Measurements from ENCODE around the gene CCL26. TPM values are rescaled to one million over a fixed set of nuclear protein-coding genes. Genes with fewer than 3 reads are reported as not detected.
"Not testable (repeated sequence)": the region's sequence is repeated elsewhere in the genome, so short reads cannot be mapped to it uniquely, and the experiment has no call there.

Gene CCL26
- total RNA-seq, 1 donor from 2014 or later, result not detected

DNA sequence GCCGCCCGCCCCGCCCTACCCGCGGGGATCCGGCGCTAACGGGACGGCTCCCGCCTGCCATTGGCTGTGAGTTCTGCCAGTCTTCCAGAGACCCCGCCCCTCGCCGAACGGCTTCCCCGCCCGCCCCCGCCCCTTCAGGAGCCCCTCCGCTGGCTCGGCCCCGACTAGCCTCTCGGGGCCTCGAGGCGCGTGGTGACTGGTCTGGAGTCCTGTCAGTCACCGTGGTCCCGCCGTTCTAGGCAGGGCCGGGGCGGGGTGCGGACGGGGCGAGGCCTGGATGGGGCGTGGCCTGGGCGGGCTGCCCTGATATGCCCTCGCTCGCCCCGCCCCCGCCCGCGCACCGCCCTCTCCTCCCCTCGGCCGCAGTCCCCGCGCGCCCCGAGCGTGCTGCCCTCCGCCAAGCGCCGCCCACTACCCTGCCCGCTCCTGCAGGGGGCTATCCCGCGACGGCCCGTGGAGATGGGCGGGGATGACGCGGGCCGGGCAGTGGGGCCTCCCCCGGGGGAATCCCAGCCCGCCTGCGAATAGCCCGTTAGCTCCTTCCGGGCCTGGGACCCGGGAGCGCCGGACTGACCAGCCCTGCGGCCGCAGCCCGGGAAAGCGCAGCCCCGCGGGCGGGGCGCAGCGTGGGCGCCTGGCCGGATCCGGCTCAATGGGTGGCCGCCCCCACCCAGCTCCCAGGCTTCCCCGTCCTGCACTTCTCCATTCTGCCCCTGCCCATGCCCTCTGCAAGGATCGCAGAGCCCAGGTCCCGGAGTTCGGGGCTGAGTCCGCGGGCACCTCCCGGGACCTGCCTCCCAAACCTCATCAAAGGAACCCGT, 32.8 kb downstream of the CCL26 start:
- intact Hi-C loops (cut with micrococcal nuclease), result loop anchor here (1.0 to 2.0 kb wide), 3 partner anchors 140 to 211 kb away; partner anchors contain the start of genes POR and RHBDD2

DNA sequence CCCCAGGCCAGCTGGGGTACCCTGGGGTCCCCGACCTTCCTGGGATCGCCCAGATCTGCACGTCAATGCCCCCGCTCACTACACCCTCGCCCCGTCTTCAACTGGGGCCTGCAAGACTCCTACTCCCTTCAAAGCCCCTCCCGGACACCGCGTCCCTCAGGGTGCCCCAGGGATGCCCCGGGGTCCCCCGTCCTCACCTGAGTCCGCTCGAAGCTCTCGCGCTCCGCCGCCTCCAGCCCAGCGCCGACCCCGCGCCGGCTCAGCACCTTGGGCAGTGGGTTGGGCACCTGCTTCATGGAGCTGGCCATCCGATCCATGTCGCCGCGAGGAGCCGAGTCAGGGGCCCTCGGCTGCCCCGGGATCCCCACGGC, 33.4 kb downstream of the CCL26 start, which contains the start of gene HIP1:
Gene HIP1 (minus strand): TSS at position 338 of the 371 bp plus-strand sequence. CDS start 21 bp downstream, at position 317.
- intact Hi-C loops (cut with micrococcal nuclease), result loop anchor here (2.0 kb wide), 1 partner anchor 140 kb away; the partner anchor contains the start of gene RHBDD2

DNA sequence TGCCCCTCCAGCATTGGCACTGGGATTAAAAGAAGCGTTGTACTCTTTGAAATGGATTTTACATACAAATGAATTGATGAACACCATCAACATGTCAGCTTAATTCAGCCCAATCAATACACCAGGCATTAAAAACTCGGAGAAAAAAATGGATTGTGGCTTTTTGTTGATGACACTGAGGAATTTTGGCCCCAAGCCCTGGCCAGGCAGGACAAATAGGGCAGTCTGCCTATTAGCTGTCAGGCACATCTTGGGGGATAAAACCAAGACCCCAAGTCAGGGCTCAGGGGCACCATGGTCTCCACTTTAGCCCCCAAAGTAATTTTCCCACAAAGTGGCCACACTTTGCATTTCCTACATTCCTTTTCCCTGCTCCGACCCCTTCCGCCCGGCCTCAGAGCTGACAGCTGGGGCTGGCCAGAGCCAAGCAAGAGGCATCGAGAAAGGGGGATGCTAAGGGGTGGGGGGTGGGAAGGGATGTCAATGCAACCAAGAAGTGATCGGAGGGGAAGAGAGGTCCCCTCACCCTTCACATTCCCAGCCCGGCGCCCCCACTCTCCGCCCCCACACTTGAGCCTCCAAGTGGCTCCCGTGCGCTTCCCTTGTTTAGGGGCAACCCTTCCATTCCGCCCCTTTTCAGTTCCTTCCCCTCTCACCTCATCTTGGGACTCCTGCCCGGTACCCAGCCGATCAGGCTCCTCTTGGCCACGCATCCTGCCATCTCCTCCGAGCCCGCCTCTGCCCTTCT, 34.0 kb downstream of the CCL26 start:
- intact Hi-C loops (cut with micrococcal nuclease), result loop anchor here (2.0 kb wide), 1 partner anchor 141 kb away; the partner anchor contains the start of gene RHBDD2

DNA sequence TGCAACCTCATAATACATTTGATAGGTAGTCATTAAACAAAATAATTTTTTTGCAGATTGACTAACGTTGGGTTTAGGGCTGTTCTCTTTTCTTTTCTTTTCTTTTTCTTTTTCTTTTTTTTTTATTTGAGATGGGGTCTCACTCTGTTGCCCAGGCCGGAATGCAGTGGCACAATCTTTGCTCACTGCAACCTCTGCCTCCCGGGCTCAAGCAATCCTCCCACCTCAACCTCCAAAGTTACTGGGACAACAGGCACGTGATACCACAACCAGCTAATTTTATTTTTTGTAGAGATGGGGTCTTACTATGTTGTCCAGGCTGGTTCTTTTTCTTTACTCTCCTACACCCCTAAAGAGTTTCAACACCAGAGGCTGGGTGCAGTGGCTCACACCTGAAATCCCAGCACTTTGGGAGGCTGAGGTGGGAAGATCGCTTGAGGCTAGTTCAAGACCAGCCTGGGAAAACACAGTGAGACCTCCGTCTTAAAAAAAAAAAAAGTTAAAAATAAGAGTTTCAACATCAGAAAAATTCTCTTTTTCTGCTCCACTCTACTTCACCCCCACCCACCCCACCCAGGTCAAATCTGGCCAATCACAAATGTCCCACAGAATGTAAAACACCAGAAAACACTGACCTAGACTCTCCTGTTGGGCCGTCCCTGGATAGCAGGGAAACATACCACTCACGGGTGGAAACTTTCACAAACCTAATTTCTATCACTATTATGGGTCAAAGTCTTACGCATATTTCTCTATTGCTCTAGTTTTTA, 36.2 kb downstream of the CCL26 start:
- intact Hi-C loops (cut with micrococcal nuclease), result no loop called here

DNA sequence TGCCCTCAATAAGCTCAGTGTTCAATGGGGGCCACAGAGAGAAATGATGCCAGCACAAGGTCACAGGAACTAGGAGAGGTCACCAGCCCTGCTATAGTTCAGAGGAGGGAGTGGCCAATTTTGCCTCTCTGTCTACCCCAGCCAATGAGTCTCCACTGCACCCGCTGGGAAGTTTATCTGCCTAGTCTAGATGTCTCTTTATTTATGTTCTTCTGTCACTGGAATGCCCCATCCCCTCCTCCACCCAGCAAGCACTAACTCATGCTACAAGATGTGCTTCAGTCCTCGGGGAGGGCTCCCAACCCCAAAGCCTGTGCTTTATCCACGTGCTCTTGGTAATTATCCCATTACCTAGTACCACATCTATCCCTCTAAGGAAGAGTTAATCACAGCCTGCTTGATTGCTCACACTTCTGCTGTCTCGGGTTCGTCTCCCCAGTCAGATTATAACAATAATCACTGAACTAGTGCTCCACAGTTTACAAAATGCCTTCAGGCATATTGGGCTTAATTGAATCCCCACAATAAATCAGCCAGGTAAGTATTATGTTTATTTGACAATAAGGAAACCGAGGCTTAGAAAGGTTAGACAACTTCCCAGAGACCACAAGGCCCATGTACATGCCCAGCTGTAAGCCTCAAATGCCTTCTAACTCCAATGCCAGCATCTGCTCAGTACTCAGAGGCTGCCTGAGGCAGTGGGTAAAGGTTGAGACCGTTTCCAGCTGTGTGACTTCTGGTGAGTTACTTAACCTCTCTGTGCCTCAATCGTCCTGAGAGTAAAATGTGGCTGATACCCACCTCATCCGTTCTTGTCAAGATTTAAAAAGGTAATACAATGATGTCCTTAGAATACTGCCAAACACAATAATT, 37.2 kb downstream of the CCL26 start:
- intact Hi-C loops (cut with micrococcal nuclease), result no loop called here

- intact Hi-C loops (cut with micrococcal nuclease), result no loop called here
These were observed 39.0 kb downstream of the CCL26 start for GRCh38 chr7:75732764-75733630.

GRCh38 chr7:75732016-75732521, 39.9 kb downstream of the CCL26 start:
- intact Hi-C loops (cut with micrococcal nuclease), result no loop called here

- intact Hi-C loops (cut with micrococcal nuclease), result no loop called here
These were observed 42.1 kb downstream of the CCL26 start for GRCh38 chr7:75729851-75730274.

GRCh38 chr7:75727881-75728593, 44.0 kb downstream of the CCL26 start:
- intact Hi-C loops (cut with micrococcal nuclease), result no loop called here

DNA sequence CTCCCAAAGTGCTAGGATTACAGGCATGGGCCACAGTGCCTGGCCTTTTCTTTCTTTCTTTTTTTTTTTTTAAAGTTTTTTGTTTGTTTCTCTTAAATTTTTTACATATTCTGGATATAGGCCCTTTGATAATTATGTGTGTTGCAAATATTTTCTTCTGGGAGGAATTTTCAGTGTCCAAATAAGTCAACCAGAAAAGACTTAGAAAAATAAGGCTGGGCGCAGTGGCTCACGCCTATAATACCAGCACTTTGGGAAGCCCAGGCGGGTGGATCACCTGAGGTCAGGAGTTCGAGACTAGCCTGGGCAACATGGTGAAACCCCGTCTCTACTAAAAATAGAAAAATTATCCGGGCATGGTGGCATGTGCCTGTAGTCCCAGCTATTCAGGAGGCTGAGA, 44.7 kb downstream of the CCL26 start:
- intact Hi-C loops (cut with micrococcal nuclease), result not testable (repeated sequence)

DNA sequence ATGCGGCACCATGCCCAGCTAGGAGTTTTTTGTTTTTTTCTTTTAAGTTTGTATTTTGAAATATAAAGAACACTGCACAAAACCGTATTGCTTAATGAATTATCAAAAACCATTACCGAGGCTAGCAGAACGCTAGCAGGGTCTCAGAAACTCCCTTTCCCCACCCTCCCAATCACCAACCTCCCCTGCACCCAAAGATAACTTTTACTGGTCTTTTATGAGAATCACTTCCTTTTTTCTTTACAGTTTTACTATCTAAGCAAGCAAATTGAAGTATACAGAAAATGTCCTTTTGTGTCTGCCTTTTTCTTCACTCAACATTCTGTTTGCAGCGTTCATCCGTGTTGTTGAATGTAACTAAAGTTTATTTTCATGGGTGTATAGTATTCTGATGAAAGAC, 46.7 kb downstream of the CCL26 start:
- intact Hi-C loops (cut with micrococcal nuclease), result no loop called here

DNA sequence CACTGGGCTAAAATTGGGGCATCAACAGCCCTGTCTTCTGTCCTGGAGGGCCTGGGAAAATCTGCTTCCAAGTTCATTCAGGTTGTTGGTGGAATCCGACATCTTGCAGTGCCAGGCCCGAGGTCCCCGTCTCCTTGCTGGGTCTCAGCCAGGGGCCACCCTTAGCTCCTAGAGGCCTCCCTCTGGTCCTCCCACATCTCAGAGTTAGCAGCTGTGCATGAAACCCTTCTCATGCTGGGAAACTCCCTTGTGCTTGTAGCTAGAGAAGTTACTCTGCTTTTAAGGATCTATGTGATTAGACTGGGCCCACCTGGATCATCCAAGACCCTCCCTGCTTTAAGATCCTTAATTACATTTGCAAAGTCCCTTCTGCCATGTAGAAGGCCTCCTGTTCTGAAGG, 48.6 kb downstream of the CCL26 start:
- intact Hi-C loops (cut with micrococcal nuclease), result no loop called here

DNA sequence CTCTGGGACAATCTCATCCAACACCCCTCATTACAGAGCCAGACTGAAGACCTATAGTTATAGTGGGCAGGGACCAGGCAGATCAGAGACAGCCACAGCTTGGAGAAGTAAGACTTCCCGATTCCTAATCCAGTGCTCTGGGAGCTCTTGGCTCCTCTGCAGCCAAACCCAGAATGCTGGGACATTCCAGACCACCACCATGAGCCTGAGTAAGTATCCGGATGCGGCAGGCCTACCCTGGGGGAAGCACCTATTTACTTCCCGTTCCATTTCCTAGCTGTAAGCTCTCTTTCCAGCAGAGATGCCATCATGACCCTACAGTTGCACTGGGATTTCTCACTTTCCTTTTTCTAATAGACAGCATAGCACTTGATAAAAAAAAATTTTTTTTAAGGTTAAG, 49.6 kb downstream of the CCL26 start:
- intact Hi-C loops (cut with micrococcal nuclease), result no loop called here

DNA sequence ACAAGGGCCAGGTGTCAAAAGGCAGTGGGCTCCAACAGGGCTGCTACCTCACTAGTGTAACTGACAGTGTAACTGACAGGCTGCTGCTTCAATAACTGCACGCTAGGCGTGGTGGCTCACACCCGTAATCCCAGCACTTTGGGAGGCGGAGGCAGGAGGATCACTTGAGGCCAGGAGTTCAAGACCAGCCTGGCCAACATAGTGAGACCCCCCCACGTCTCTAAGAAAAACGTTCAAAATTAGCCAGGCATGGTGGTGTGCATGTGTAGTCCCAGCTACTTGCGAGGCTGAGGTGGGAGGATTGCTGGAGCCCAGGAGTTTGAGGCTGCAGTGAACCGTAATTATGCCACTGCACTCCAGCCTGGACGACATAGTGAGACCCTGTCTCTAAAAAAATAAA, 50.1 kb downstream of the CCL26 start:
- intact Hi-C loops (cut with micrococcal nuclease), result not testable (repeated sequence)

DNA sequence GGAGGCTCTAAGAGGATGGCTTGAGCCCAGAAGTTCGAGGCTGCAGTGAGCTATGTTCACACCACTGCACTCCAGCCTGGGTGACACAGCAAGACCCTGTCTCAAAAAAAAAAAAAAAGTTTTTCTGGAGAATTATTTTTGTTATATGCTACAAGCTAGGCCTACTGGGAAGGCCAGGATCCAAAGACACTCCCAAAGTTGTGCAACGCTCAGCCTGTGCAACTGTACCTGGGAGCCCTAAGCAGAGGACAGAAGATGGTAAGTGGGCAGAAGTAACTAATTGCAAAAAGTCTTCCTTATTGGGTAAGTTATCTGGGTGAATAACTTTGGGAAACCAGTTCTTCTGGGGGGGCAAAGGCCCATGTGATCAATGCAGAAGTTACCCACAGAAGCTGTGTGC, 50.6 kb downstream of the CCL26 start:
- intact Hi-C loops (cut with micrococcal nuclease), result no loop called here

GRCh38 chr7:75719626-75720025, 52.4 kb downstream of the CCL26 start:
- intact Hi-C loops (cut with micrococcal nuclease), result no loop called here
